OCI-LY7 (cell line): ENCODE data around the gene DCLK1.

Experiments used
- EZH2phosphoT487 ChIP-seq: fragments of 200-600 bp; sonication (generic); IDR thresholded peaks from 2 replicates; pipeline ENCODE4 v1.6.1; 2018; ENCODE audit warnings: low read depth, borderline replicate concordance, mild to moderate bottlenecking, mixed run types, antibody characterized with exemption, low read length, moderate library complexity, mixed read lengths
- TF ChIP-seq, protein P1 (sequence below): fragments of 200-600 bp; sonication (generic); conservative IDR thresholded peaks from 2 replicates; pipeline ENCODE4 v1.5.1; 2014; ENCODE audit warnings: mild to moderate bottlenecking, antibody characterized with exemption, low read length, moderate library complexity, mixed read lengths

DNA sequence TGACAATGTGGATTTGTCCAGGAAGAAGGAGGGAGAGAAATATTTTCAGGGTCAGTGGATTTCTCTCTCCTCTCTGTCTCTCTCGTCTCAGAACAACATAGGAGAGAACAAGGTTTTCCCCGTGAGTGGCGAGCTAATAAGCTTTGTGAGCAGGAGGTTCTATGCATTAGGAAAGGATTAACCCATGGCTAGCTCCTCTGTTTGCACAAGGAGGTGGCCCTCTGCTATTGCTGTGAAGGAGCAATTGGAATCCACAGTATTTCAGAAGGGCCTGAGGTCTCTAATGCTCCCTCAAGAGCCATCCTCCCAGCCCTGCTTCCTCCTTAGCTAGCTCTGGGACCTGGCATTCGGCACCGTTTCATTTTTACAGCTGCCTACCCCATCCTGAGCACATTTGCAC lies 365.8 kb downstream of the DCLK1 start:
- TF ChIP-seq, protein P1, sequence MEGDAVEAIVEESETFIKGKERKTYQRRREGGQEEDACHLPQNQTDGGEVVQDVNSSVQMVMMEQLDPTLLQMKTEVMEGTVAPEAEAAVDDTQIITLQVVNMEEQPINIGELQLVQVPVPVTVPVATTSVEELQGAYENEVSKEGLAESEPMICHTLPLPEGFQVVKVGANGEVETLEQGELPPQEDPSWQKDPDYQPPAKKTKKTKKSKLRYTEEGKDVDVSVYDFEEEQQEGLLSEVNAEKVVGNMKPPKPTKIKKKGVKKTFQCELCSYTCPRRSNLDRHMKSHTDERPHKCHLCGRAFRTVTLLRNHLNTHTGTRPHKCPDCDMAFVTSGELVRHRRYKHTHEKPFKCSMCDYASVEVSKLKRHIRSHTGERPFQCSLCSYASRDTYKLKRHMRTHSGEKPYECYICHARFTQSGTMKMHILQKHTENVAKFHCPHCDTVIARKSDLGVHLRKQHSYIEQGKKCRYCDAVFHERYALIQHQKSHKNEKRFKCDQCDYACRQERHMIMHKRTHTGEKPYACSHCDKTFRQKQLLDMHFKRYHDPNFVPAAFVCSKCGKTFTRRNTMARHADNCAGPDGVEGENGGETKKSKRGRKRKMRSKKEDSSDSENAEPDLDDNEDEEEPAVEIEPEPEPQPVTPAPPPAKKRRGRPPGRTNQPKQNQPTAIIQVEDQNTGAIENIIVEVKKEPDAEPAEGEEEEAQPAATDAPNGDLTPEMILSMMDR = no peak
- no peak for TF ChIP-seq EZH2phosphoT487
